Glutamatergic neuron (in vitro differentiated cells): Measurements from ENCODE around the gene CDIPT. TPM values are rescaled to one million over a fixed set of nuclear protein-coding genes. Genes with fewer than 3 reads are reported as not detected.

Experiments used
- DNase-seq: peaks from one replicate; pipeline ENCODE4 v3.0.0; 2022
- H3K27ac Mint-ChIP-seq: one replicate; pipeline ENCODE4 v1.8.0; 2020; ENCODE audit warnings: mild to moderate bottlenecking, mixed read lengths, inconsistent platforms; ENCODE audit not compliant: unreplicated experiment
- H3K27me3 Mint-ChIP-seq: one replicate; pipeline ENCODE4 v1.8.0; 2020; ENCODE audit warnings: mild to moderate bottlenecking, moderate library complexity, mixed read lengths, inconsistent platforms; ENCODE audit not compliant: unreplicated experiment
- H3K36me3 Mint-ChIP-seq: one replicate; pipeline ENCODE4 v1.8.0; 2020; ENCODE audit warnings: mild to moderate bottlenecking, mixed read lengths, inconsistent platforms; ENCODE audit not compliant: unreplicated experiment
- H3K4me1 Mint-ChIP-seq: one replicate; pipeline ENCODE4 v1.8.0; 2020; ENCODE audit warnings: mild to moderate bottlenecking, low read depth, mixed read lengths, inconsistent platforms; ENCODE audit not compliant: unreplicated experiment
- H3K4me3 Mint-ChIP-seq: one replicate; pipeline ENCODE4 v1.8.0; 2020; ENCODE audit warnings: mild to moderate bottlenecking, mixed read lengths, inconsistent platforms; ENCODE audit not compliant: unreplicated experiment
- H3K9me3 Mint-ChIP-seq: one replicate; pipeline ENCODE4 v1.8.0; 2020; ENCODE audit warnings: mild to moderate bottlenecking, moderate library complexity, mixed read lengths, inconsistent platforms; ENCODE audit not compliant: unreplicated experiment
- CTCF ChIP-seq: fragments of 200-600 bp; sonication (generic); IDR thresholded peaks from one replicate; pipeline ENCODE4 v1.5.0; 2021; ENCODE audit not compliant: partially characterized antibody, unreplicated experiment
- total RNA-seq: library from RNA; stranded (reverse); fragmentation: NEBNext Ultra II Directional; extraction: Animal tissue kit (Norgen Biotek cat#: 25700); gene quantifications from one replicate; pipeline ENCODE4 v1.2.1, GENCODE V29; 2021; ENCODE audit not compliant: unreplicated experiment

Gene CDIPT
- total RNA-seq, 1 donor from 2014 or later = 71.0 TPM

- Mint-ChIP-seq H3K27me3 (peaks cover 22% of the 10 kb centered on the region), H3K9me3 (peaks cover 19% of the 10 kb centered on the region), H3K4me3 (peak overlapping the region; percentile 98), H3K36me3 (no peaks in the 10 kb centered on the region), H3K27ac (peak overlapping the region; percentile 93), H3K4me1 (peaks cover 26% of the 10 kb centered on the region)
- DNase-seq = peak; percentile 76
- TF ChIP-seq CTCF = no peak
These were observed 49.1 kb downstream of the CDIPT start for GRCh38 chr16:29813644-29814562.

- H3K4me1 Mint-ChIP-seq = peaks cover 25% of the 10 kb centered on the region
- peak overlapping the region; percentile 80 for H3K27ac Mint-ChIP-seq
- H3K36me3 Mint-ChIP-seq = no peaks in the 10 kb centered on the region
- H3K27me3 Mint-ChIP-seq = peaks cover 25% of the 10 kb centered on the region
- TF ChIP-seq CTCF = no peak
- H3K4me3 Mint-ChIP-seq = peak overlapping the region; percentile 98
- no peak for DNase-seq
- H3K9me3 Mint-ChIP-seq = peaks cover 19% of the 10 kb centered on the region
These were observed 50.0 kb downstream of the CDIPT start for GRCh38 chr16:29812754-29813643.

GRCh38 chr16:29811896-29812665 is 50.9 kb downstream of the CDIPT start, which contains the start of gene PRRT2:
PRRT2 (plus strand) TSS chr16:29812193; CDS start chr16:29813055, 862 bp downstream.
- H3K36me3 Mint-ChIP-seq = no peaks in the 10 kb centered on the region
- peak within 1 kb of the TSS; percentile 95 for H3K27ac Mint-ChIP-seq
- TF ChIP-seq CTCF = no peak
- peaks cover 24% of the 10 kb centered on the region for H3K27me3 Mint-ChIP-seq
- DNase-seq = peak; percentile 92
- H3K9me3 Mint-ChIP-seq = peaks cover 19% of the 10 kb centered on the region
- H3K4me3 Mint-ChIP-seq = peak within 1 kb of the TSS; percentile 95
- peaks cover 22% of the 10 kb centered on the region for H3K4me1 Mint-ChIP-seq

GRCh38 chr16:29811170-29811895 is 51.7 kb downstream of the CDIPT start:
- Mint-ChIP-seq H3K9me3 (peaks cover 19% of the 10 kb centered on the region), H3K4me3 (peak overlapping the region; percentile 95), H3K4me1 (peaks cover 21% of the 10 kb centered on the region), H3K36me3 (no peaks in the 10 kb centered on the region), H3K27ac (peak overlapping the region; percentile 95), H3K27me3 (peaks cover 24% of the 10 kb centered on the region)
- TF ChIP-seq CTCF = no peak
- DNase-seq = peak; percentile 94
